C4-2B (cell line): ENCODE results near the gene GALNT9.

ENCODE experiments used
- H3K27ac ChIP-seq: fragments of 450-650 bp; 2 replicates; pipeline ENCODE4 v1.5.1; 2017
- CTCF ChIP-seq: fragments of 450-650 bp; conservative IDR thresholded peaks from 2 replicates; pipeline ENCODE4 v1.5.1; 2017; ENCODE audit warnings: mild to moderate bottlenecking
- ZFX ChIP-seq: fragments of 450-650 bp; IDR thresholded peaks from 2 replicates; pipeline ENCODE4 v1.6.1; 2017

Gene GALNT9

GRCh38 chr12:132287391-132288238, 41.8 kb downstream of the GALNT9 start:
- TF ChIP-seq ZFX, result no peak
- TF ChIP-seq CTCF, result no peak
- H3K27ac ChIP-seq, result no peak overlapping the region

- no peak overlapping the region for H3K27ac ChIP-seq
- no peak for TF ChIP-seq ZFX
- no peak for TF ChIP-seq CTCF
Observed at GRCh38 chr12:132286912-132287311, 42.5 kb downstream of the GALNT9 start.

GRCh38 chr12:132285991-132286681, 43.3 kb downstream of the GALNT9 start:
- no peak overlapping the region for H3K27ac ChIP-seq
- TF ChIP-seq CTCF, result no peak
- TF ChIP-seq ZFX, result no peak

- H3K27ac ChIP-seq, result no peak overlapping the region
- no peak for TF ChIP-seq ZFX
- TF ChIP-seq CTCF, result no peak
Observed at GRCh38 chr12:132284827-132285741, 44.3 kb downstream of the GALNT9 start.

- H3K27ac ChIP-seq, result no peak overlapping the region
Observed at GRCh38 chr12:132284071-132284826, 45.1 kb downstream of the GALNT9 start.

More at GRCh38 chr12:132284071-132284826, 45.1 kb downstream of the GALNT9 start:
- TF ChIP-seq CTCF (no peak; the same call in 1 of the 2 replicates), ZFX (no peak)
